ENCODE measurements around the gene ERF. TPM values are rescaled to one million over a fixed set of nuclear protein-coding genes. Genes with fewer than 3 reads are reported as not detected.

Gene ERF
- total RNA-seq, 1 donor from 2014 or later = 28.0 TPM

- H3K27me3 Mint-ChIP-seq (ENCODE audit: unreplicated experiment) = peaks cover 5% of the 10 kb centered on the region
- no peak for DNase-seq
- H3K4me3 Mint-ChIP-seq (ENCODE audit: unreplicated experiment) = no peak overlapping the region
- no peak overlapping the region for H3K27ac Mint-ChIP-seq (ENCODE audit: unreplicated experiment)
- no peaks in the 10 kb centered on the region for H3K36me3 Mint-ChIP-seq (ENCODE audit: unreplicated experiment)
- H3K9me3 Mint-ChIP-seq (ENCODE audit: unreplicated experiment) = peaks cover 10% of the 10 kb centered on the region
- H3K4me1 Mint-ChIP-seq (ENCODE audit: low read depth, unreplicated experiment) = peaks cover 11% of the 10 kb centered on the region
- TF ChIP-seq CTCF (IDR thresholded peaks at IDR 0.05; ENCODE audit: partially characterized antibody, unreplicated experiment) = no peak
Measured at GRCh38 chr19:42214810-42215485, 40.0 kb downstream of the ERF start.

- H3K27ac Mint-ChIP-seq (ENCODE audit: unreplicated experiment) = no peak overlapping the region
- H3K4me1 Mint-ChIP-seq (ENCODE audit: low read depth, unreplicated experiment) = peaks cover 8% of the 10 kb centered on the region
- H3K4me3 Mint-ChIP-seq (ENCODE audit: unreplicated experiment) = no peak overlapping the region
- no peak for TF ChIP-seq CTCF (IDR thresholded peaks at IDR 0.05; ENCODE audit: partially characterized antibody, unreplicated experiment)
- DNase-seq = no peak
- H3K9me3 Mint-ChIP-seq (ENCODE audit: unreplicated experiment) = peaks cover 6% of the 10 kb centered on the region
- peaks cover 5% of the 10 kb centered on the region for H3K27me3 Mint-ChIP-seq (ENCODE audit: unreplicated experiment)
- H3K36me3 Mint-ChIP-seq (ENCODE audit: unreplicated experiment) = peaks cover 3% of the 10 kb centered on the region
Measured at GRCh38 chr19:42212886-42213285, 42.0 kb downstream of the ERF start.

GRCh38 chr19:42208612-42209011 lies 46.3 kb downstream of the ERF start:
- no peak for TF ChIP-seq CTCF (IDR thresholded peaks at IDR 0.05; ENCODE audit: partially characterized antibody, unreplicated experiment)
- no peak overlapping the region for H3K27ac Mint-ChIP-seq (ENCODE audit: unreplicated experiment)
- DNase-seq = no peak
- peaks cover 2% of the 10 kb centered on the region for H3K9me3 Mint-ChIP-seq (ENCODE audit: unreplicated experiment)
- peaks cover 5% of the 10 kb centered on the region for H3K36me3 Mint-ChIP-seq (ENCODE audit: unreplicated experiment)
- H3K27me3 Mint-ChIP-seq (ENCODE audit: unreplicated experiment) = peaks cover 4% of the 10 kb centered on the region
- H3K4me3 Mint-ChIP-seq (ENCODE audit: unreplicated experiment) = no peak overlapping the region
- H3K4me1 Mint-ChIP-seq (ENCODE audit: low read depth, unreplicated experiment) = no peaks in the 10 kb centered on the region

GRCh38 chr19:42207767-42208271 lies 47.1 kb downstream of the ERF start:
- Mint-ChIP-seq H3K27ac (ENCODE audit: unreplicated experiment) (no peak overlapping the region), H3K4me3 (ENCODE audit: unreplicated experiment) (no peak overlapping the region)
- no peak for DNase-seq

More at GRCh38 chr19:42207767-42208271, 47.1 kb downstream of the ERF start:
- Mint-ChIP-seq H3K9me3 (ENCODE audit: unreplicated experiment) (peaks cover 4% of the 10 kb centered on the region), H3K27me3 (ENCODE audit: unreplicated experiment) (peaks cover 2% of the 10 kb centered on the region), H3K36me3 (ENCODE audit: unreplicated experiment) (peaks cover 12% of the 10 kb centered on the region), H3K4me1 (ENCODE audit: low read depth, unreplicated experiment) (no peaks in the 10 kb centered on the region)
- TF ChIP-seq CTCF (IDR thresholded peaks at IDR 0.05; ENCODE audit: partially characterized antibody, unreplicated experiment) = no peak

Data from glutamatergic neuron (in vitro differentiated cells).